ENCODE results near the gene TRPC1. TPM values are rescaled to one million over a fixed set of nuclear protein-coding genes. Genes with fewer than 3 reads are reported as not detected.

The TRPC1 gene
- total RNA-seq, 4 donors from 2014 or later, result 0.75 to 11.7 (median 4.6) TPM

GRCh38 chr3:142849148-142849547, 125.3 kb downstream of the TRPC1 start:
- Histone ChIP-seq H3K27me3 (no peaks in the 10 kb centered on the region), H3K27ac (no peak overlapping the region), H3K36me3 (no peaks in the 10 kb centered on the region), H3K4me1 (no peaks in the 10 kb centered on the region), H3K9me3 (no peaks in the 10 kb centered on the region), H3K4me3 (no peak overlapping the region)
- intact Hi-C loops (cut with DNase I; ENCODE audit: low total_unique reads) (no loop called here), in situ Hi-C loops (cut with MboI; ENCODE audit: low pct_ligation_motif_present in 1 of 4, low pct_unique_long_range_greater_than_20kb in 1 of 4, low sequenced_read_pairs in 3 of 4) (loop anchor here in 2 of 4 donors (25.0 kb wide), 1 partner anchor 138 kb away; no protein-coding TSS in a partner anchor)
- DNase-seq, result no peak
- WGBS, 2 donors (ENCODE audit: low coverage in 1 of 2), result 89 to 100% methylated on average over 3 of the region's 3 CpGs
- no peak for TF ChIP-seq POLR2A (IDR thresholded peaks at IDR 0.05)

- H3K27ac ChIP-seq, result no peak overlapping the region
- 54 to 69% methylated on average over 2 of the region's 2 CpGs for WGBS, 2 donors (ENCODE audit: low coverage in 1 of 2)
- intact Hi-C loops (cut with DNase I; ENCODE audit: low total_unique reads) (no loop called here), in situ Hi-C loops (cut with MboI; ENCODE audit: low pct_ligation_motif_present in 1 of 4, low pct_unique_long_range_greater_than_20kb in 1 of 4, low sequenced_read_pairs in 3 of 4) (no loop called here)
- no peaks in the 10 kb centered on the region for H3K9me3 ChIP-seq
- H3K36me3 ChIP-seq, result no peaks in the 10 kb centered on the region
- TF ChIP-seq CTCF (IDR thresholded peaks at IDR 0.05), result no peak
- no peak for TF ChIP-seq POLR2A (IDR thresholded peaks at IDR 0.05)
- TF ChIP-seq POLR2AphosphoS5 (IDR thresholded peaks at IDR 0.05), result no peak
- no peak overlapping the region for H3K4me3 ChIP-seq
- no peaks in the 10 kb centered on the region for H3K27me3 ChIP-seq
- H3K4me1 ChIP-seq, result no peaks in the 10 kb centered on the region
- no peak for DNase-seq
Measured at GRCh38 chr3:142850395-142851023, 126.7 kb downstream of the TRPC1 start.

- WGBS, 2 donors (ENCODE audit: low coverage in 1 of 2), result 68 to 78% methylated on average over 4 of the region's 4 CpGs
- H3K9me3 ChIP-seq, result no peaks in the 10 kb centered on the region
- intact Hi-C loops (cut with DNase I; ENCODE audit: low total_unique reads), result no loop called here
Measured at GRCh38 chr3:142852009-142852408, 128.2 kb downstream of the TRPC1 start.

GRCh38 chr3:142853270-142854168, 129.7 kb downstream of the TRPC1 start:
- TF ChIP-seq POLR2A (IDR thresholded peaks at IDR 0.05) (no peak), EP300 (IDR thresholded peaks at IDR 0.05; ENCODE audit: low read depth) (no peak), POLR2AphosphoS5 (IDR thresholded peaks at IDR 0.05) (no peak), CTCF (IDR thresholded peaks at IDR 0.05) (no peak)
- H3K4me1 ChIP-seq, result no peaks in the 10 kb centered on the region
- H3K27me3 ChIP-seq, result no peaks in the 10 kb centered on the region
- intact Hi-C loops (cut with DNase I; ENCODE audit: low total_unique reads), result no loop called here
- H3K27ac ChIP-seq, result no peak overlapping the region
- in situ Hi-C loops (cut with MboI; ENCODE audit: low pct_ligation_motif_present in 1 of 4, low pct_unique_long_range_greater_than_20kb in 1 of 4, low sequenced_read_pairs in 3 of 4), result no loop called here
- WGBS, 2 donors (ENCODE audit: low coverage in 1 of 2), result 32 to 56% methylated on average over 10 of the region's 10 CpGs
- no peak overlapping the region for H3K4me3 ChIP-seq
- H3K9me3 ChIP-seq, result no peaks in the 10 kb centered on the region
- H3K36me3 ChIP-seq, result no peaks in the 10 kb centered on the region
- DNase-seq, result no peak

More at GRCh38 chr3:142852009-142852408, 128.2 kb downstream of the TRPC1 start:
- Histone ChIP-seq H3K36me3 (no peaks in the 10 kb centered on the region), H3K27ac (no peak overlapping the region), H3K27me3 (no peaks in the 10 kb centered on the region), H3K4me1 (no peaks in the 10 kb centered on the region), H3K4me3 (no peak overlapping the region)
- no peak for DNase-seq
- TF ChIP-seq POLR2A (IDR thresholded peaks at IDR 0.05), result no peak
- TF ChIP-seq EP300 (IDR thresholded peaks at IDR 0.05; ENCODE audit: low read depth), result no peak
- no peak for TF ChIP-seq POLR2AphosphoS5 (IDR thresholded peaks at IDR 0.05)
- TF ChIP-seq CTCF (IDR thresholded peaks at IDR 0.05), result no peak
- in situ Hi-C loops (cut with MboI; ENCODE audit: low pct_ligation_motif_present in 1 of 4, low pct_unique_long_range_greater_than_20kb in 1 of 4, low sequenced_read_pairs in 3 of 4), result no loop called here
